ENCODE results near the gene NCK1. TPM values are rescaled to one million over a fixed set of nuclear protein-coding genes. Genes with fewer than 3 reads are reported as not detected.
A peak's percentile ranks its signal among the peaks of the same experiment; 100 is the strongest.

Gene NCK1
- total RNA-seq, 1 experiment from 2014 or later, result 15.3 TPM

GRCh38 chr3:136952292-136952691 lies 90.3 kb downstream of the NCK1 start:
- POLR2A ChIA-PET (ENCODE audit: unreplicated experiment), result no interaction called here

GRCh38 chr3:136954251-136954650 lies 92.2 kb downstream of the NCK1 start:
- no peak for ATAC-seq
- peaks cover 20% of the 10 kb centered on the region for H3K4me1 ChIP-seq (ENCODE audit: insufficient read depth, low read length)
- no peak overlapping the region for H3K4me3 ChIP-seq (ENCODE audit: low read length)
- ChIA-PET POLR2A (ENCODE audit: unreplicated experiment) (no interaction called here), CTCF (no interaction called here)
- H3K36me3 ChIP-seq (ENCODE audit: low read depth, low read length), result no peaks in the 10 kb centered on the region
- H3K9me3 ChIP-seq (ENCODE audit: low read length), result no peaks in the 10 kb centered on the region
- H2AFZ ChIP-seq (ENCODE audit: low read length), result no peak overlapping the region
- no peak overlapping the region for H3K4me2 ChIP-seq (ENCODE audit: low read length)
- no peaks in the 10 kb centered on the region for H3K9me2 ChIP-seq (replicated peaks; ENCODE audit: low read length)
- no peak for TF ChIP-seq CTCF (conservative IDR thresholded peaks at IDR 0.05; ENCODE audit: low read depth, low read length)
- TF ChIP-seq EZH2 (IDR thresholded peaks at IDR 0.05; ENCODE audit: low read length, unreplicated experiment), result no peak
- H3K27me3 ChIP-seq (ENCODE audit: low read length), result no peaks in the 10 kb centered on the region
- no peaks in the 10 kb centered on the region for H3F3A ChIP-seq (ENCODE audit: low read length, unreplicated experiment)
- no peaks in the 10 kb centered on the region for H4K20me1 ChIP-seq (ENCODE audit: low read length)
- no peak overlapping the region for H3K27ac ChIP-seq (ENCODE audit: low read length)
- no peak for DNase-seq
- H3K9ac ChIP-seq (ENCODE audit: low read length), result no peak overlapping the region
- intact Hi-C loops (cut with micrococcal nuclease), result no loop called here
- BruUV-seq (replicated peaks), result no TSS peak
- H3K79me2 ChIP-seq (ENCODE audit: low read length), result no peaks in the 10 kb centered on the region

More at GRCh38 chr3:136952292-136952691, 90.3 kb downstream of the NCK1 start:
- TF ChIP-seq EZH2 (IDR thresholded peaks at IDR 0.05; ENCODE audit: low read length, unreplicated experiment) (no peak), CTCF (conservative IDR thresholded peaks at IDR 0.05; ENCODE audit: low read depth, low read length) (no peak), EZH2phosphoT487 (IDR thresholded peaks at IDR 0.05; ENCODE audit: borderline replicate concordance, low read length) (no peak)
- intact Hi-C loops (cut with micrococcal nuclease), result no loop called here
- Histone ChIP-seq H3F3A (ENCODE audit: low read length, unreplicated experiment) (no peaks in the 10 kb centered on the region), H3K36me3 (ENCODE audit: low read depth, low read length) (no peaks in the 10 kb centered on the region), H3K79me2 (ENCODE audit: low read length) (no peaks in the 10 kb centered on the region), H3K27me3 (ENCODE audit: low read length) (no peaks in the 10 kb centered on the region), H3K4me3 (ENCODE audit: low read length) (no peak overlapping the region), H4K20me1 (ENCODE audit: low read length) (no peaks in the 10 kb centered on the region), H3K9me2 (replicated peaks; ENCODE audit: low read length) (no peaks in the 10 kb centered on the region), H3K9me3 (ENCODE audit: low read length) (no peaks in the 10 kb centered on the region), H3K4me1 (ENCODE audit: insufficient read depth, low read length) (peaks cover 20% of the 10 kb centered on the region), H3K27ac (ENCODE audit: low read length) (no peak overlapping the region), H2AFZ (ENCODE audit: low read length) (no peak overlapping the region), H3K9ac (ENCODE audit: low read length) (no peak overlapping the region), H3K4me2 (ENCODE audit: low read length) (no peak overlapping the region)
- ATAC-seq (no peak), DNase-seq (no peak)
- BruUV-seq (replicated peaks), result no TSS peak
- CTCF ChIA-PET, result no interaction called here

GRCh38 chr3:136954980-136955780 lies 93.2 kb downstream of the NCK1 start:
- no peaks in the 10 kb centered on the region for H3F3A ChIP-seq (ENCODE audit: low read length, unreplicated experiment)
- peak overlapping the region; percentile 27 for H3K4me2 ChIP-seq (ENCODE audit: low read length)
- H3K9me3 ChIP-seq (ENCODE audit: low read length), result no peaks in the 10 kb centered on the region
- no peak for TF ChIP-seq CTCF (conservative IDR thresholded peaks at IDR 0.05; ENCODE audit: low read depth, low read length)
- TF ChIP-seq EZH2phosphoT487 (IDR thresholded peaks at IDR 0.05; ENCODE audit: borderline replicate concordance, low read length), result no peak
- no peak for TF ChIP-seq EZH2 (IDR thresholded peaks at IDR 0.05; ENCODE audit: low read length, unreplicated experiment)
- H4K20me1 ChIP-seq (ENCODE audit: low read length), result no peaks in the 10 kb centered on the region
- H3K79me2 ChIP-seq (ENCODE audit: low read length), result no peaks in the 10 kb centered on the region
- intact Hi-C loops (cut with micrococcal nuclease), result no loop called here
- H2AFZ ChIP-seq (ENCODE audit: low read length), result no peak overlapping the region
- ATAC-seq (peak; percentile 18), DNase-seq (no peak)
- BruUV-seq (replicated peaks), result no TSS peak
- ChIA-PET CTCF (interaction anchor here (1.0 kb wide), 1 partner anchor 59 kb away, joined by 3 read pairs; no protein-coding TSS in a partner anchor), POLR2A (ENCODE audit: unreplicated experiment) (no interaction called here)
- H3K9me2 ChIP-seq (replicated peaks; ENCODE audit: low read length), result no peaks in the 10 kb centered on the region
- no peaks in the 10 kb centered on the region for H3K27me3 ChIP-seq (ENCODE audit: low read length)
- H3K4me1 ChIP-seq (ENCODE audit: insufficient read depth, low read length), result peaks cover 20% of the 10 kb centered on the region
- H3K9ac ChIP-seq (ENCODE audit: low read length), result no peak overlapping the region
- no peak overlapping the region for H3K27ac ChIP-seq (ENCODE audit: low read length)
- H3K4me3 ChIP-seq (ENCODE audit: low read length), result no peak overlapping the region
- H3K36me3 ChIP-seq (ENCODE audit: low read depth, low read length), result no peaks in the 10 kb centered on the region

All from PC-3 (cell line).